ENCODE data around the gene SHTN1. TPM values are rescaled to one million over a fixed set of nuclear protein-coding genes. Genes with fewer than 3 reads are reported as not detected.

Gene SHTN1
- total RNA-seq, 2 donors from 2014 or later = 28.1 to 30.9 TPM

DNA sequence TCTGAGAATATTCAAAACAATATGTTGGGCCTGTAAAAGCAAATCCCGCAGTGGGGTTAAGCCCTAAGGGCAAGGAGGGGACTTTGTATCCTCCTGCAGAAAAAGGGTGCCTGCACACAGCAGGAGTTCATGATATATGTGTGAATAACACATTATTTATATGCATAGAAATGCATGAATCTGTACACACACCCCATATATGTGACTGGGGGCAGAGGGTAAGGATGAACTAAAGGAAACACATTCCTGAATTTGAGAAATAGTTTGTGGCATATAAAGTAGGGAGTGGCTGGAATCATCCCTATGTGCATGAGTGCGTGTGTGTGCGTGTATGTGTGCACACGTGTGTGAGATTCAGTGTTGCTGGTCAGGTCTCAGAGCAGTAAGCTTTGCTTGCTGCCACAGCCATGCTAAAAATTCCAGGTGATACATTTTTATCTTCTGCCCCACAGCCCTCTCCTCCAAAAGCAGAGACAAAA, 136.8 kb downstream of the SHTN1 start:
- Histone ChIP-seq H3K4me1 (no peaks in the 10 kb centered on the region), H3K27me3 (no peaks in the 10 kb centered on the region), H3K4me3 (no peak overlapping the region), H3K9ac (ENCODE audit: low read depth in 2 of 2, low read length in 2 of 2) (no peak overlapping the region), H3K36me3 (no peaks in the 10 kb centered on the region), H3K9me3 (no peaks in the 10 kb centered on the region), H3K27ac (no peak overlapping the region)
- TF ChIP-seq, protein P1, sequence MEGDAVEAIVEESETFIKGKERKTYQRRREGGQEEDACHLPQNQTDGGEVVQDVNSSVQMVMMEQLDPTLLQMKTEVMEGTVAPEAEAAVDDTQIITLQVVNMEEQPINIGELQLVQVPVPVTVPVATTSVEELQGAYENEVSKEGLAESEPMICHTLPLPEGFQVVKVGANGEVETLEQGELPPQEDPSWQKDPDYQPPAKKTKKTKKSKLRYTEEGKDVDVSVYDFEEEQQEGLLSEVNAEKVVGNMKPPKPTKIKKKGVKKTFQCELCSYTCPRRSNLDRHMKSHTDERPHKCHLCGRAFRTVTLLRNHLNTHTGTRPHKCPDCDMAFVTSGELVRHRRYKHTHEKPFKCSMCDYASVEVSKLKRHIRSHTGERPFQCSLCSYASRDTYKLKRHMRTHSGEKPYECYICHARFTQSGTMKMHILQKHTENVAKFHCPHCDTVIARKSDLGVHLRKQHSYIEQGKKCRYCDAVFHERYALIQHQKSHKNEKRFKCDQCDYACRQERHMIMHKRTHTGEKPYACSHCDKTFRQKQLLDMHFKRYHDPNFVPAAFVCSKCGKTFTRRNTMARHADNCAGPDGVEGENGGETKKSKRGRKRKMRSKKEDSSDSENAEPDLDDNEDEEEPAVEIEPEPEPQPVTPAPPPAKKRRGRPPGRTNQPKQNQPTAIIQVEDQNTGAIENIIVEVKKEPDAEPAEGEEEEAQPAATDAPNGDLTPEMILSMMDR (IDR thresholded peaks at IDR 0.05) = no peak
- no peak for DNase-seq
- intact Hi-C loops (cut with DNase I) = no loop called here

DNA sequence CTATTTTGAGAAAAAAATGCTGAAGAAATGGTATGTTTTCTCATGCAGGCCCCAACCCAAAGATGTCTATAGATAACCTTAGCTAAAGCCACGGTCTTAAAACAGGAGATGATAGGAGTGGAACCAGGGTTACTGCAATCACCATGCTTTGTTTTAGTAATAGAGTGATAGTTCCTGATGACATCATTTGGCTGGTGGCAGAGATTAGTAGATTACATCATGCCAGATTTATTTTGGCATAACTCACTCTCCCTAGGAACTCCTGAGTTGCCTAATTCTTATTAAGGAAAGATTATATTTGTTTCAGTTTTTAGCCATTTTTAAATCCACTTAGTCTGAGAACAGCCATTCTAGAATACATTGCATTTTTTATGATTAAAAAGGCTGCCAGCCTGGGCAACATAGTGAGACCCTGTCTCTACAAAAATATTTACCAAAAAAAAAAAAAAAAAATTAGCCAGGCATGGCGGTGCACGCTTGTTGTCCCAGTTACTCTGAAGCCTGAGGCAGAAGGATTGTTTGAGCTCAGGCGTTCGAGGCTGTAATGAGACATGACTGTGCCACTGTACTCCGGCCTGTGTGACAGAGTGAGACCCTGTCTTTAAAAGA, 137.9 kb downstream of the SHTN1 start:
- Histone ChIP-seq H3K36me3 (no peaks in the 10 kb centered on the region), H3K27me3 (no peaks in the 10 kb centered on the region), H3K4me1 (no peaks in the 10 kb centered on the region), H3K4me3 (no peak overlapping the region), H3K27ac (no peak overlapping the region), H3K9ac (ENCODE audit: low read depth in 2 of 2, low read length in 2 of 2) (no peak overlapping the region), H3K9me3 (no peaks in the 10 kb centered on the region)
- no peak for DNase-seq
- intact Hi-C loops (cut with DNase I) = no loop called here
- TF ChIP-seq, protein P1 (IDR thresholded peaks at IDR 0.05) = no peak

- TF ChIP-seq, protein P1 (IDR thresholded peaks at IDR 0.05) = no peak
- Histone ChIP-seq H3K27ac (no peak overlapping the region), H3K27me3 (no peaks in the 10 kb centered on the region), H3K9ac (ENCODE audit: low read depth in 2 of 2, low read length in 2 of 2) (no peak overlapping the region), H3K36me3 (no peaks in the 10 kb centered on the region), H3K9me3 (no peaks in the 10 kb centered on the region), H3K4me1 (no peaks in the 10 kb centered on the region), H3K4me3 (no peak overlapping the region)
- DNase-seq = no peak
- intact Hi-C loops (cut with DNase I) = no loop called here
Observed at GRCh38 chr10:116866066-116866465, 138.9 kb downstream of the SHTN1 start.

DNA sequence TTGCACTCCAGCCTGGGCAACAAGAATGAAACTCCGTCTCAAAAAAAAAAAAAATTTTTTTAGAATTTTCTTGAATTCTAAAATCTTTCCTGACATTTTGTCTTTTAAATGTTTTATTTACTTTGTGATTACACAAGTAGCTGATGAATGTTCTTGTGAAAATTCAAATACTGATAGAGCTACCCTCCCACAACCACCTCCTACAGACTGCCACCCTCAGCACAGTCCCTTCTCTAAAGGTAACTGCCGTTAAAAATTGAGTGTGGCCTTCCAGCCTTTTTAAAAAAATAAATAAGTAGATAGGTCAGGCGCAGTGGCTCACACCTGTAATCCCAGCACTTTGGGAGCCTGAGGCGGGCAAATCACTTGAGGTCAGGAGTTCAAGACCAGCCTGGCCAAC, 140.6 kb downstream of the SHTN1 start:
- no peak overlapping the region for H3K4me3 ChIP-seq
- TF ChIP-seq, protein P1 (IDR thresholded peaks at IDR 0.05) = no peak
- intact Hi-C loops (cut with DNase I) = no loop called here
- H3K9me3 ChIP-seq = no peaks in the 10 kb centered on the region
- H3K36me3 ChIP-seq = no peaks in the 10 kb centered on the region
- H3K27ac ChIP-seq = no peak overlapping the region
- no peaks in the 10 kb centered on the region for H3K27me3 ChIP-seq
- no peak for DNase-seq
- no peaks in the 10 kb centered on the region for H3K4me1 ChIP-seq
- no peak overlapping the region for H3K9ac ChIP-seq (ENCODE audit: low read depth in 2 of 2, low read length in 2 of 2)

DNA sequence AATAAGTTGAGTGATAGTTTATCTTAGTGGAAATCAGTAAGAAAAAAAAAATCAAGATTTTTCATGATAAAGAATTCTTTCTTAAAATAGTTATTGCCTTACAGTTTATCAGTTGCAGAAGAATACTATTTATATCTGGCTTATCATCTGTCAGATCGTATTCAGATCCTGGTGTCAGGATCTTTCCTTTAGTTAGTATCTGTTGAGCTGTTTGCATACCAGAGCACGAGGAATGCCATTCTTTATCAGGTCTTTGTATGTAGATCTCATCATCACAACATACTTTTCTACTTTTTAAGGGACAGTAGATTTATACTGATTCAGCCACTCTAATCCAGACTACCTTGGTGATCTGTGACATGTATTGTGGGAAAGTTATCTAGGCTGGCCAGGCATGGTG, 143.2 kb downstream of the SHTN1 start:
- Histone ChIP-seq H3K4me3 (no peak overlapping the region), H3K4me1 (no peaks in the 10 kb centered on the region), H3K9me3 (no peaks in the 10 kb centered on the region), H3K36me3 (no peaks in the 10 kb centered on the region), H3K9ac (ENCODE audit: low read depth in 2 of 2, low read length in 2 of 2) (no peak overlapping the region), H3K27ac (no peak overlapping the region), H3K27me3 (no peaks in the 10 kb centered on the region)
- DNase-seq = no peak
- intact Hi-C loops (cut with DNase I) = no loop called here
- TF ChIP-seq, protein P1 (IDR thresholded peaks at IDR 0.05) = no peak

Data from colonic mucosa (tissue), 4 donors.